Suprapubic skin (tissue), 4 donors: ENCODE results near the gene PIK3CD. TPM values are rescaled to one million over a fixed set of nuclear protein-coding genes. Genes with fewer than 3 reads are reported as not detected.

Experiments used
- DNase-seq, 2 donors: peaks; one replicate each; pipeline ENCODE4 v3.0.0-alpha.2; 2019; ENCODE audit warnings: low spot score in 2 of 2
- H3K27ac ChIP-seq: fragments of 200-600 bp; sonication (generic); one replicate; pipeline ENCODE4 v1.5.1; 2019
- H3K27me3 ChIP-seq: fragments of 200-600 bp; sonication (generic); one replicate; pipeline ENCODE4 v1.5.1; 2019
- H3K36me3 ChIP-seq: fragments of 200-600 bp; sonication (generic); one replicate; pipeline ENCODE4 v1.5.1; 2019
- H3K4me1 ChIP-seq: fragments of 200-600 bp; sonication (generic); one replicate; pipeline ENCODE4 v1.5.1; 2019
- H3K4me3 ChIP-seq: fragments of 200-600 bp; sonication (generic); one replicate; pipeline ENCODE4 v1.5.1; 2019; ENCODE audit warnings: mild to moderate bottlenecking
- H3K9me3 ChIP-seq: fragments of 200-600 bp; sonication (generic); one replicate; pipeline ENCODE4 v1.5.1; 2019
- CTCF ChIP-seq, 2 donors: fragments of 200-600 bp in 1 of 2; fragments of 450-650 bp in 1 of 2; sonication (generic) in 1 of 2; IDR thresholded peaks; one replicate each; pipeline ENCODE4 v1.5.1; 2016 to 2019; ENCODE audit warnings: antibody characterized with exemption in 2 of 2, mild to moderate bottlenecking in 1 of 2, moderate library complexity in 1 of 2
- EP300 ChIP-seq: sonication (generic); formaldehyde crosslinking; IDR thresholded peaks from one replicate; pipeline ENCODE4 v1.6.1; 2017; ENCODE audit warnings: antibody characterized with exemption
- POLR2A ChIP-seq, 2 donors: fragments of 450-650 bp; IDR thresholded peaks; one replicate each; pipeline ENCODE4 v1.6.1; 2017; ENCODE audit warnings: antibody characterized with exemption in 2 of 2, mild to moderate bottlenecking in 2 of 2, moderate library complexity in 2 of 2
- POLR2AphosphoS5 ChIP-seq, 3 donors: sonication (generic); formaldehyde crosslinking; IDR thresholded peaks; one replicate each; pipeline ENCODE4 v1.6.1; 2017; ENCODE audit warnings: antibody characterized with exemption in 3 of 3
- WGBS: methylation state at CpG from one replicate; pipeline ENCODE4 v1.1.5; 2018; 5-methylcytosine and 5-hydroxymethylcytosine counted together
- total RNA-seq, 4 donors: library from RNA; depleted of rRNA; stranded (reverse); fragments of >200 nt; gene quantifications; one replicate each; pipeline ENCODE4 v1.1.0, GENCODE V29; 2016

Gene PIK3CD
- total RNA-seq, 4 donors from 2014 or later, result 4.0 to 8.6 (median 6.4) TPM

- peaks cover 4% of the 10 kb centered on the region for H3K27me3 ChIP-seq
- no peaks in the 10 kb centered on the region for H3K9me3 ChIP-seq
- peaks cover 5% of the 10 kb centered on the region for H3K4me1 ChIP-seq
- no peaks in the 10 kb centered on the region for H3K36me3 ChIP-seq
- no peak for DNase-seq
- TF ChIP-seq CTCF (IDR thresholded peaks at IDR 0.05) (no peak), POLR2AphosphoS5 (IDR thresholded peaks at IDR 0.05) (no peak), POLR2A (IDR thresholded peaks at IDR 0.05) (no peak), EP300 (no peak)
- H3K4me3 ChIP-seq, result no peak overlapping the region
- WGBS, result 78% methylated on average over 6 of the region's 8 CpGs
- H3K27ac ChIP-seq, result no peak overlapping the region
Observed at GRCh38 chr1:9630331-9631111, 21.0 kb upstream of the PIK3CD start.

GRCh38 chr1:9631613-9632012 lies 19.9 kb upstream of the PIK3CD start:
- H3K27me3 ChIP-seq, result no peaks in the 10 kb centered on the region
- peaks cover 5% of the 10 kb centered on the region for H3K4me1 ChIP-seq
- 81% methylated on average over 3 of the region's 3 CpGs for WGBS
- no peak overlapping the region for H3K27ac ChIP-seq
- no peak overlapping the region for H3K4me3 ChIP-seq
- H3K9me3 ChIP-seq, result no peaks in the 10 kb centered on the region
- DNase-seq, result no peak
- no peak for TF ChIP-seq POLR2A (IDR thresholded peaks at IDR 0.05)
- no peaks in the 10 kb centered on the region for H3K36me3 ChIP-seq

- no peaks in the 10 kb centered on the region for H3K9me3 ChIP-seq
- no peak for DNase-seq
- no peaks in the 10 kb centered on the region for H3K4me1 ChIP-seq
- 81% methylated on average over 6 of the region's 6 CpGs for WGBS
- H3K27me3 ChIP-seq, result no peaks in the 10 kb centered on the region
- H3K27ac ChIP-seq, result no peak overlapping the region
- TF ChIP-seq EP300, result no peak
- TF ChIP-seq POLR2AphosphoS5 (IDR thresholded peaks at IDR 0.05), result no peak
- TF ChIP-seq POLR2A (IDR thresholded peaks at IDR 0.05), result no peak
- TF ChIP-seq CTCF (IDR thresholded peaks at IDR 0.05), result no peak
- no peak overlapping the region for H3K4me3 ChIP-seq
- H3K36me3 ChIP-seq, result no peaks in the 10 kb centered on the region
Observed at GRCh38 chr1:9633493-9633892, 18.0 kb upstream of the PIK3CD start.

- Histone ChIP-seq H3K9me3 (no peaks in the 10 kb centered on the region), H3K4me1 (no peaks in the 10 kb centered on the region), H3K36me3 (no peaks in the 10 kb centered on the region), H3K27ac (no peak overlapping the region), H3K4me3 (no peak overlapping the region), H3K27me3 (no peaks in the 10 kb centered on the region)
- no peak for DNase-seq
- WGBS, result 75% methylated on average over 2 of the region's 2 CpGs
- TF ChIP-seq CTCF (IDR thresholded peaks at IDR 0.05) (no peak), EP300 (no peak), POLR2AphosphoS5 (IDR thresholded peaks at IDR 0.05) (no peak), POLR2A (IDR thresholded peaks at IDR 0.05) (no peak)
Observed at GRCh38 chr1:9634582-9634981, 16.9 kb upstream of the PIK3CD start.

GRCh38 chr1:9639227-9639626 lies 12.3 kb upstream of the PIK3CD start:
- no peak for TF ChIP-seq EP300
- TF ChIP-seq POLR2A (IDR thresholded peaks at IDR 0.05), result no peak
- H3K27ac ChIP-seq, result no peak overlapping the region
- H3K27me3 ChIP-seq, result no peaks in the 10 kb centered on the region
- DNase-seq, result no peak
- H3K4me1 ChIP-seq, result no peaks in the 10 kb centered on the region
- 73% methylated on average over 6 of the region's 6 CpGs for WGBS
- no peaks in the 10 kb centered on the region for H3K9me3 ChIP-seq
- H3K4me3 ChIP-seq, result no peak overlapping the region
- no peaks in the 10 kb centered on the region for H3K36me3 ChIP-seq

GRCh38 chr1:9643351-9644256 lies 7.9 kb upstream of the PIK3CD start:
- Histone ChIP-seq H3K36me3 (no peaks in the 10 kb centered on the region), H3K27ac (no peak overlapping the region), H3K4me3 (no peak overlapping the region), H3K9me3 (no peaks in the 10 kb centered on the region), H3K4me1 (peaks cover 3% of the 10 kb centered on the region), H3K27me3 (no peaks in the 10 kb centered on the region)
- TF ChIP-seq POLR2A (IDR thresholded peaks at IDR 0.05) (no peak), POLR2AphosphoS5 (IDR thresholded peaks at IDR 0.05) (no peak), EP300 (no peak), CTCF (IDR thresholded peaks at IDR 0.05) (no peak)
- WGBS, result 58% methylated on average over 7 of the region's 8 CpGs
- DNase-seq, result no peak
